ENCODE measurements around the gene PRELP.

- TF ChIP-seq, protein P1, sequence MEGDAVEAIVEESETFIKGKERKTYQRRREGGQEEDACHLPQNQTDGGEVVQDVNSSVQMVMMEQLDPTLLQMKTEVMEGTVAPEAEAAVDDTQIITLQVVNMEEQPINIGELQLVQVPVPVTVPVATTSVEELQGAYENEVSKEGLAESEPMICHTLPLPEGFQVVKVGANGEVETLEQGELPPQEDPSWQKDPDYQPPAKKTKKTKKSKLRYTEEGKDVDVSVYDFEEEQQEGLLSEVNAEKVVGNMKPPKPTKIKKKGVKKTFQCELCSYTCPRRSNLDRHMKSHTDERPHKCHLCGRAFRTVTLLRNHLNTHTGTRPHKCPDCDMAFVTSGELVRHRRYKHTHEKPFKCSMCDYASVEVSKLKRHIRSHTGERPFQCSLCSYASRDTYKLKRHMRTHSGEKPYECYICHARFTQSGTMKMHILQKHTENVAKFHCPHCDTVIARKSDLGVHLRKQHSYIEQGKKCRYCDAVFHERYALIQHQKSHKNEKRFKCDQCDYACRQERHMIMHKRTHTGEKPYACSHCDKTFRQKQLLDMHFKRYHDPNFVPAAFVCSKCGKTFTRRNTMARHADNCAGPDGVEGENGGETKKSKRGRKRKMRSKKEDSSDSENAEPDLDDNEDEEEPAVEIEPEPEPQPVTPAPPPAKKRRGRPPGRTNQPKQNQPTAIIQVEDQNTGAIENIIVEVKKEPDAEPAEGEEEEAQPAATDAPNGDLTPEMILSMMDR (conservative IDR thresholded peaks at IDR 0.05 in 1 of 2, IDR thresholded peaks at IDR 0.05 in 1 of 2; ENCODE audit: extremely low read depth in 1 of 2, insufficient read depth in 1 of 2, low read depth in 1 of 2, low read length in 2 of 2) = no peak
- no peak for TF ChIP-seq EZH2 (IDR thresholded peaks at IDR 0.05; ENCODE audit: borderline replicate concordance, low read length)
Observed at GRCh38 chr1:203520315-203520714, 44.7 kb downstream of the PRELP start.
